HG02884 (cell line): Measurements from ENCODE around the gene PTK6.
"Not testable (repeated sequence)": the region's sequence is repeated elsewhere in the genome, so short reads cannot be mapped to it uniquely, and the experiment has no call there.

ENCODE experiments used
- ATAC-seq: cut with Tn5 transposase; IDR thresholded peaks from one replicate; pipeline ENCODE4 v1.9.1; 2021; ENCODE audit warnings: mild to moderate bottlenecking, moderate library complexity; ENCODE audit not compliant: unreplicated experiment

The PTK6 gene

GRCh38 chr20:63483834-63484233 lies 53.3 kb downstream of the PTK6 start:
- no peak for ATAC-seq

- ATAC-seq: no peak
These were observed 55.1 kb downstream of the PTK6 start for GRCh38 chr20:63482021-63482587.

GRCh38 chr20:63481503-63481902 lies 55.7 kb downstream of the PTK6 start:
- ATAC-seq: no peak

GRCh38 chr20:63479695-63480419 lies 57.3 kb downstream of the PTK6 start:
- not testable (repeated sequence) for ATAC-seq

- ATAC-seq: no peak
These were observed 58.6 kb downstream of the PTK6 start for GRCh38 chr20:63478346-63479302.
